ENCODE measurements around the gene NFKBIZ.
A peak's percentile ranks its signal among the peaks of the same experiment; 100 is the strongest.

Gene NFKBIZ

GRCh38 chr3:101807888-101808287, 41.4 kb upstream of the NFKBIZ start:
- Histone ChIP-seq H3K4me3 (replicated peaks; ENCODE audit: insufficient read depth, low read length) (no peak overlapping the region), H3K27ac (replicated peaks) (no peak overlapping the region), H3K27me3 (ENCODE audit: insufficient read depth, poor library complexity, severe bottlenecking) (no peaks in the 10 kb centered on the region)
- TF ChIP-seq CTCF (IDR thresholded peaks at IDR 0.05; ENCODE audit: insufficient read depth, low read length) (no peak), REST (IDR thresholded peaks at IDR 0.05; ENCODE audit: insufficient replicate concordance, low read depth) (no peak), SPI1 (IDR thresholded peaks at IDR 0.05; ENCODE audit: borderline replicate concordance, low read depth) (no peak), GABPA (IDR thresholded peaks at IDR 0.05; ENCODE audit: low read depth) (no peak), POLR2AphosphoS5 (IDR thresholded peaks at IDR 0.05; ENCODE audit: low read depth) (no peak)
- DNase-seq (ENCODE audit: low read depth in 1 of 2, low spot score in 1 of 2) = no peak

GRCh38 chr3:101809178-101810021, 39.9 kb upstream of the NFKBIZ start:
- Histone ChIP-seq H3K4me3 (replicated peaks; ENCODE audit: insufficient read depth, low read length) (no peak overlapping the region), H3K27ac (replicated peaks) (no peak overlapping the region; the same call in 1 of the 2 replicates), H3K27me3 (ENCODE audit: insufficient read depth, poor library complexity, severe bottlenecking) (no peaks in the 10 kb centered on the region)
- DNase-seq (ENCODE audit: low read depth in 1 of 2, low spot score in 1 of 2) = peak in 1 of 2 experiments; percentile 23
- no peak for TF ChIP-seq GABPA (IDR thresholded peaks at IDR 0.05; ENCODE audit: low read depth)
- TF ChIP-seq CTCF (IDR thresholded peaks at IDR 0.05; ENCODE audit: insufficient read depth, low read length) = peak; percentile 35
- TF ChIP-seq POLR2AphosphoS5 (IDR thresholded peaks at IDR 0.05; ENCODE audit: low read depth) = no peak
- peak; percentile 35; the same call in 1 of the 2 replicates for TF ChIP-seq SPI1 (IDR thresholded peaks at IDR 0.05; ENCODE audit: borderline replicate concordance, low read depth)
- no peak for TF ChIP-seq REST (IDR thresholded peaks at IDR 0.05; ENCODE audit: insufficient replicate concordance, low read depth)

GRCh38 chr3:101810022-101810418, 39.3 kb upstream of the NFKBIZ start:
- no peaks in the 10 kb centered on the region for H3K27me3 ChIP-seq (ENCODE audit: insufficient read depth, poor library complexity, severe bottlenecking)
- H3K27ac ChIP-seq (replicated peaks) = no peak overlapping the region; the same call in 1 of the 2 replicates
- DNase-seq (ENCODE audit: low read depth in 1 of 2, low spot score in 1 of 2) = no peak
- no peak overlapping the region for H3K4me3 ChIP-seq (replicated peaks; ENCODE audit: insufficient read depth, low read length)
- TF ChIP-seq CTCF (IDR thresholded peaks at IDR 0.05; ENCODE audit: insufficient read depth, low read length) (no peak), SPI1 (IDR thresholded peaks at IDR 0.05; ENCODE audit: borderline replicate concordance, low read depth) (no peak), GABPA (IDR thresholded peaks at IDR 0.05; ENCODE audit: low read depth) (no peak), REST (IDR thresholded peaks at IDR 0.05; ENCODE audit: insufficient replicate concordance, low read depth) (no peak), POLR2AphosphoS5 (IDR thresholded peaks at IDR 0.05; ENCODE audit: low read depth) (no peak)
